ENCODE results near the gene CC2D2A. TPM values are rescaled to one million over a fixed set of nuclear protein-coding genes. Genes with fewer than 3 reads are reported as not detected.

CC2D2A gene
- total RNA-seq, 1 experiment from 2014 or later: 10.2 TPM

GRCh38 chr4:15521442-15522039 is 51.9 kb downstream of the CC2D2A start:
- CTCF ChIA-PET: no interaction called here
- no peak overlapping the region for H3K4me3 Mint-ChIP-seq

GRCh38 chr4:15525080-15525479 is 55.4 kb downstream of the CC2D2A start:
- ATAC-seq (no peak), DNase-seq (ENCODE audit: low spot score) (no peak)
- H3K36me3 Mint-ChIP-seq: peaks cover 3% of the 10 kb centered on the region; the same call in 1 of the 2 replicates
- peaks cover 5% of the 10 kb centered on the region for H3K4me1 Mint-ChIP-seq
- H3K27me3 Mint-ChIP-seq (ENCODE audit: low read depth): no peaks in the 10 kb centered on the region
- no peak overlapping the region for H3K27ac Mint-ChIP-seq
- no peak overlapping the region for H3K4me3 Mint-ChIP-seq
- CTCF ChIA-PET: no interaction called here
- POLR2A ChIA-PET: no interaction called here
- TF ChIP-seq NFATC4 (CRISPR knock-in tag; IDR thresholded peaks at IDR 0.05) (no peak), USF1 (CRISPR knock-in tag; IDR thresholded peaks at IDR 0.05) (no peak), ZNF281 (CRISPR knock-in tag; IDR thresholded peaks at IDR 0.05) (no peak), ZNF416 (CRISPR knock-in tag; IDR thresholded peaks at IDR 0.05) (no peak)
- H3K9me3 Mint-ChIP-seq: no peaks in the 10 kb centered on the region

More at GRCh38 chr4:15521442-15522039, 51.9 kb downstream of the CC2D2A start:
- TF ChIP-seq FOXP1 (CRISPR knock-in tag; IDR thresholded peaks at IDR 0.05; ENCODE audit: borderline replicate concordance): no peak
- TF ChIP-seq HMGXB4 (CRISPR knock-in tag; IDR thresholded peaks at IDR 0.05): no peak
- TF ChIP-seq GABPB1 (CRISPR knock-in tag; IDR thresholded peaks at IDR 0.05): peak; percentile 67; the same call in 1 of the 2 replicates
- no peak for TF ChIP-seq RORB (CRISPR knock-in tag; IDR thresholded peaks at IDR 0.05)
- no peak for TF ChIP-seq ZNF423 (CRISPR knock-in tag; IDR thresholded peaks at IDR 0.05)
- TF ChIP-seq SOX15 (CRISPR knock-in tag; IDR thresholded peaks at IDR 0.05): no peak
- no peak for TF ChIP-seq CBFB (CRISPR knock-in tag; IDR thresholded peaks at IDR 0.05; ENCODE audit: low read depth)
- no peak for TF ChIP-seq E2F4 (CRISPR knock-in tag; IDR thresholded peaks at IDR 0.05; ENCODE audit: borderline replicate concordance, low read depth)
- POLR2A ChIA-PET: no interaction called here
- H3K27ac Mint-ChIP-seq: no peak overlapping the region
- no peaks in the 10 kb centered on the region; the same call in 1 of the 2 replicates for H3K4me1 Mint-ChIP-seq
- DNase-seq (ENCODE audit: low spot score) (no peak), ATAC-seq (no peak)
- no peaks in the 10 kb centered on the region; the same call in 1 of the 2 replicates for H3K27me3 Mint-ChIP-seq (ENCODE audit: low read depth)
- H3K9me3 Mint-ChIP-seq: peaks cover 28% of the 10 kb centered on the region
- peaks cover 33% of the 10 kb centered on the region for H3K36me3 Mint-ChIP-seq

GRCh38 chr4:15526924-15527592 is 57.4 kb downstream of the CC2D2A start:
- Mint-ChIP-seq H3K27me3 (ENCODE audit: low read depth) (no peaks in the 10 kb centered on the region), H3K4me3 (no peak overlapping the region)
- no peak for ATAC-seq
- no peak for TF ChIP-seq OVOL2 (CRISPR knock-in tag; IDR thresholded peaks at IDR 0.05; ENCODE audit: borderline replicate concordance)
- TF ChIP-seq NFATC4 (CRISPR knock-in tag; IDR thresholded peaks at IDR 0.05): no peak
- TF ChIP-seq ZBTB43 (CRISPR knock-in tag; IDR thresholded peaks at IDR 0.05): no peak
- no peak for TF ChIP-seq E2F5 (CRISPR knock-in tag; IDR thresholded peaks at IDR 0.05)
- no peak for TF ChIP-seq TEAD1 (CRISPR knock-in tag; IDR thresholded peaks at IDR 0.05)
- no peak for TF ChIP-seq ATF2 (CRISPR knock-in tag; IDR thresholded peaks at IDR 0.05; ENCODE audit: borderline replicate concordance, low read depth)

More at GRCh38 chr4:15526924-15527592, 57.4 kb downstream of the CC2D2A start:
- CTCF ChIA-PET: no interaction called here
- POLR2A ChIA-PET: no interaction called here
- H3K4me1 Mint-ChIP-seq: peaks cover 5% of the 10 kb centered on the region
- no peak overlapping the region for H3K27ac Mint-ChIP-seq
- DNase-seq (ENCODE audit: low spot score): no peak
- no peaks in the 10 kb centered on the region for H3K9me3 Mint-ChIP-seq
- no peaks in the 10 kb centered on the region for H3K36me3 Mint-ChIP-seq

All from WTC11 (cell line).